Mesothelial cell of epicardium (in vitro differentiated cells): ENCODE measurements around the gene CEP104. TPM values are rescaled to one million over a fixed set of nuclear protein-coding genes. Genes with fewer than 3 reads are reported as not detected.

ENCODE experiments used
- DNase-seq, 2 experiments: peaks; one replicate each; pipeline ENCODE4 v3.0.0; 2021; ENCODE audit warnings: low spot score in 2 of 2; ENCODE audit not compliant: unreplicated experiment in 2 of 2
- H3K27ac Mint-ChIP-seq: 2 replicates; pipeline ENCODE4 v1.8.0; 2021; ENCODE audit warnings: mixed read lengths
- H3K27me3 Mint-ChIP-seq: 2 replicates; pipeline ENCODE4 v1.8.0; 2021; ENCODE audit warnings: low read depth, mixed read lengths
- H3K36me3 Mint-ChIP-seq: 2 replicates; pipeline ENCODE4 v1.8.0; 2021; ENCODE audit warnings: mixed read lengths
- H3K4me1 Mint-ChIP-seq: 2 replicates; pipeline ENCODE4 v1.8.0; 2021; ENCODE audit warnings: mixed read lengths
- H3K4me3 Mint-ChIP-seq: 2 replicates; pipeline ENCODE4 v1.8.0; 2021; ENCODE audit warnings: mild to moderate bottlenecking, moderate library complexity, mixed read lengths
- H3K9me3 Mint-ChIP-seq: 2 replicates; pipeline ENCODE4 v1.8.0; 2021; ENCODE audit warnings: mixed read lengths
- total RNA-seq: library from RNA; stranded (reverse); gene quantifications from 3 replicates; pipeline ENCODE4 v1.2.1, GENCODE V29; 2021
- TF ChIP-seq, protein P1 (sequence below): fragments of 200-600 bp; sonication (generic); IDR thresholded peaks from one replicate; pipeline ENCODE4 v1.5.0; 2021; ENCODE audit warnings: antibody characterized with exemption; ENCODE audit not compliant: unreplicated experiment

CEP104 gene
- total RNA-seq, 1 donor from 2014 or later, result 37.0 TPM

DNA sequence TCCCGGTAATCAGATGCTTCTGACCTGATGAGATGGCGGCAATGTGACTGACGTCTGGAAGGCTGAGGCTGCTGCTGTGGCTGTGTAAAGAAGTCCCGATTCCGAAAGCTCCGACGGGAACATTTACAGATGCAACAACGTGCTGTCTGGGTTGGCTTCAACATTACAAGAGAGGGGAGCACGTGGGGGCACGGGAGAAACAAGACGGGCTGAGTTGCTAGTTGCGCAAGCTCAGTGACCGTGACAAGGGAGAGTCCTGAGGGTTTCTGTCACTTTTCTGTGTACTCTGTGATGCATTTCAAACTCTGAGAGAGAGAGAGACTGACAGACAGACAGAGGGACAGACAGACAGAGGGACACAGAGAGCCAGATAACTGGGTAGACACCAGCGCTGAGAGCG, 35.1 kb downstream of the CEP104 start:
- Mint-ChIP-seq H3K27me3 (no peaks in the 10 kb centered on the region), H3K9me3 (no peaks in the 10 kb centered on the region), H3K27ac (no peak overlapping the region), H3K4me1 (peaks cover 6% of the 10 kb centered on the region), H3K36me3 (peaks cover 39% of the 10 kb centered on the region), H3K4me3 (no peak overlapping the region)
- DNase-seq, result no peak
- TF ChIP-seq, protein P1, sequence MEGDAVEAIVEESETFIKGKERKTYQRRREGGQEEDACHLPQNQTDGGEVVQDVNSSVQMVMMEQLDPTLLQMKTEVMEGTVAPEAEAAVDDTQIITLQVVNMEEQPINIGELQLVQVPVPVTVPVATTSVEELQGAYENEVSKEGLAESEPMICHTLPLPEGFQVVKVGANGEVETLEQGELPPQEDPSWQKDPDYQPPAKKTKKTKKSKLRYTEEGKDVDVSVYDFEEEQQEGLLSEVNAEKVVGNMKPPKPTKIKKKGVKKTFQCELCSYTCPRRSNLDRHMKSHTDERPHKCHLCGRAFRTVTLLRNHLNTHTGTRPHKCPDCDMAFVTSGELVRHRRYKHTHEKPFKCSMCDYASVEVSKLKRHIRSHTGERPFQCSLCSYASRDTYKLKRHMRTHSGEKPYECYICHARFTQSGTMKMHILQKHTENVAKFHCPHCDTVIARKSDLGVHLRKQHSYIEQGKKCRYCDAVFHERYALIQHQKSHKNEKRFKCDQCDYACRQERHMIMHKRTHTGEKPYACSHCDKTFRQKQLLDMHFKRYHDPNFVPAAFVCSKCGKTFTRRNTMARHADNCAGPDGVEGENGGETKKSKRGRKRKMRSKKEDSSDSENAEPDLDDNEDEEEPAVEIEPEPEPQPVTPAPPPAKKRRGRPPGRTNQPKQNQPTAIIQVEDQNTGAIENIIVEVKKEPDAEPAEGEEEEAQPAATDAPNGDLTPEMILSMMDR, result no peak

DNA sequence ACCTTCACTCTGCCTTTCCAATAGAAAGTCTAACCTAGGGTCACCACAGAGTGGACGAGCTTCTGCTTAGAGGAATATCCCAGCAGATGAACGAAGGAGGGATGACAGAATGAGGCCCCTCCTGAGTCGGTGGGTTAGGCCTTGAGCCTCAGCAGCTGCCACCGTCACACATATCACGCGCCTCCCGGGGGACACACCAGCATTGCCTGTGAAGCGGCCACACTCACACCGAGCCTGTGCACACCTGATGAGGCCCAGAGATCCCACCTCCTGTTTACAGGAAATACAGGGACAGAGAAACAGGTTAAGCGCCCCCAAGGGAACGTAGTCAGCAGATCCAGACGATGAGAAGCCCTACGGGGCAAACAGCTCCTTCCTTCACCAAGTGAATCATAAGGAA, 35.6 kb downstream of the CEP104 start:
- DNase-seq, result no peak
- Mint-ChIP-seq H3K36me3 (peaks cover 39% of the 10 kb centered on the region), H3K27ac (no peak overlapping the region), H3K27me3 (no peaks in the 10 kb centered on the region), H3K4me1 (peaks cover 6% of the 10 kb centered on the region), H3K4me3 (no peak overlapping the region), H3K9me3 (no peaks in the 10 kb centered on the region)
- TF ChIP-seq, protein P1, result no peak

DNA sequence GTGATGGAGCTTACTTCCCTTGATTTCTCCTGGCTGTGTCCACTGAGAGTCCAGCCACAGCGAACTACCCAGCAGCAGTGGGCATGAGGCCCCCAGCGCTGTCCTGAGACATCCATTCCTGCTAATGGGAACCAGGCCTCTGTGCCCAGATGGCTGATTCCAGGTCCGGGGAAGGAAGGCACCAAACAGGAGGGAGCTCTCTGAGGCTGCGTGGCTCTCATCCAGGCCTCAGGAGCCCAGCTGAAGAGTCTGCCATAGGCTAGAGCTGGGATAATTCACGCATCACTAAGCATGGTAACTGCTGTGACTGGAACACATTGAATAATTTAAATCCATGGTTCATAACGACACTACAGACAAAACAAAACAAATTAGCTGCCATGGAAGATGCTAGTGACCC, 36.0 kb downstream of the CEP104 start:
- no peak for DNase-seq
- Mint-ChIP-seq H3K4me1 (peaks cover 6% of the 10 kb centered on the region), H3K27me3 (no peaks in the 10 kb centered on the region), H3K27ac (no peak overlapping the region), H3K4me3 (no peak overlapping the region), H3K36me3 (peaks cover 41% of the 10 kb centered on the region), H3K9me3 (no peaks in the 10 kb centered on the region)
- TF ChIP-seq, protein P1, result no peak

DNA sequence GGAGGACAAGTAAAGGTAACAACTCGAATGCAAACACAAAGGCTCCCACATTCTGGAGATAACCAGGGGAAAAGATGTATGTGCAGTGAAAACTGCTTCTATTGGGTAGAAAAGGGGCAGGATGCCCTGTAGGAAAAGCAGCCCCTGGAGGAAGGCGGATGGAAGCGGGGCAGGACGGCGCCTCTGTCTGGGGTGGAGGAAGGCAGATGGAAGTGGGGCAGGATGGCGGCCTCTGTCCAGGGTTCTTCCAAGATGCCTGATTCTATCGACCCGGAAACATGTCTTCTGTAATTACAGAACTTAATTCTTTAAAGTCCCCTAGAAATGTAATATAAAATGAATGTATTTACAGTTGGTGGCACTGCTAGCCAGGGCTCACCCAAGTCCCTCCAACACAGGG, 36.7 kb downstream of the CEP104 start:
- Mint-ChIP-seq H3K27ac (no peak overlapping the region), H3K9me3 (no peaks in the 10 kb centered on the region), H3K4me1 (peaks cover 6% of the 10 kb centered on the region), H3K4me3 (no peak overlapping the region), H3K27me3 (no peaks in the 10 kb centered on the region), H3K36me3 (peaks cover 39% of the 10 kb centered on the region)
- TF ChIP-seq, protein P1, result no peak
- no peak for DNase-seq

DNA sequence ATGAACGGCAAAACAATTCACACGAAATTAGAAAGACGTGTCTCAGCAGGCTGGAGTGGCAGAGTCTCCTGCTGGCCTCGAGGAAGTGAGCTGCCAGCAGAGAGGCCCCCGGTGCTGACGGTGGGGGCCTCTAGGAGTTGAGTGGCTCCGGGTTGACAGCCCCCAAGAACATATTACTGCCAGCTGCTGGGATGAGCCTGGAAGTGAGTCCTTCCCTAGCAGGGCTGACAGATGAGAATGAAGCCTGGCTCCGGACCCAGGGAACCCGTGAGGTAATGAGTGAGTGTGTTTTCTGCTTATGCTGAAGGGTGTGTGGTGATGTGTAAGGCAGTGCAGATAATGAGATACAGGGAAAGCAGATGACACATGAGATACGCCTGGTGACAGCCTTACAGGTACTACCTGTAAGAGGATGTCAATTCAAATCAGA, 37.2 kb downstream of the CEP104 start:
- Mint-ChIP-seq H3K4me3 (no peak overlapping the region), H3K27me3 (no peaks in the 10 kb centered on the region), H3K4me1 (peaks cover 6% of the 10 kb centered on the region), H3K9me3 (no peaks in the 10 kb centered on the region), H3K27ac (no peak overlapping the region), H3K36me3 (peaks cover 42% of the 10 kb centered on the region)
- TF ChIP-seq, protein P1, result no peak
- DNase-seq, result no peak
